AG08396 (cell line): ENCODE results near the gene SCN7A.

Experiments
- DNase-seq: peaks from one replicate; pipeline ENCODE4 v3.0.0; 2012; ENCODE audit warnings: low spot score, mixed read lengths

The SCN7A gene

DNA sequence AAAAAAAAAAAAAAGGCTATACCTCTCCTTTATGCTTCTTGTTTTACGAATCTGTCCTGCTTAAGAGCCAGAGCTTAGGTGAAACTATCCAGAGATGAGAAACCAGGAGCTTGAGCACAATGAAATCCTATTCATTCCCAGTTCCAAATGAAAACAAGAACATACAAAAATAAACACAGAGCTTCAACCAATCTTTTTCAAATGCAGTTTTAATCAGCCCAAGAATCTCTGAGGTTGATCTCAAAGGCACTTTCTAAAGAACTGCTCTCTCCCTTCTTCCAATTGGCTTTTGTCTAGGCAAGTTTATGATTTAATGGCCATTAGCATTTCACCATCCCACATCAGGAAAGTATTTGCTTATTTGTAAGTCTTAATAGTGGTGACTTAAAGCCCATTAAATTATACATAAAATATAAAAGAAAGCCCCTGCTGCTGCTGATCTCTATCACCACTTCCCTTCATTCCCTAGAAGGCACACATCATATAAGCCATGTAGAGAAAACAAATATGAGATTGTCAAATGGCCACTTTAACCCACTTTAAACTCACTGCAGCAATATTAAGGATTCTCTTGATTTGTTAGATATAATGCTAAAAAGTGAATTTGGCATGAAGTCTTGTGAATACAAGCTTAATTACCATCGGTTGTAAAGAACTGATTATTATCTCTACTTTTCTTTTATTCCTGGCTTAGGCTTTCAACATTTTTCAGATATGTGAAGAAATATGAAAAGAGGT, 89.0 kb downstream of the SCN7A start:
- DNase-seq, result no peak

GRCh38 chr2:166394245-166394644, 99.8 kb downstream of the SCN7A start:
- no peak for DNase-seq

- no peak for DNase-seq
These were observed 101.0 kb downstream of the SCN7A start for GRCh38 chr2:166393008-166393407.

- no peak for DNase-seq
These were observed 105.5 kb downstream of the SCN7A start for GRCh38 chr2:166388481-166389070.

- DNase-seq, result no peak
These were observed 108.7 kb downstream of the SCN7A start for GRCh38 chr2:166385313-166385712.

DNA sequence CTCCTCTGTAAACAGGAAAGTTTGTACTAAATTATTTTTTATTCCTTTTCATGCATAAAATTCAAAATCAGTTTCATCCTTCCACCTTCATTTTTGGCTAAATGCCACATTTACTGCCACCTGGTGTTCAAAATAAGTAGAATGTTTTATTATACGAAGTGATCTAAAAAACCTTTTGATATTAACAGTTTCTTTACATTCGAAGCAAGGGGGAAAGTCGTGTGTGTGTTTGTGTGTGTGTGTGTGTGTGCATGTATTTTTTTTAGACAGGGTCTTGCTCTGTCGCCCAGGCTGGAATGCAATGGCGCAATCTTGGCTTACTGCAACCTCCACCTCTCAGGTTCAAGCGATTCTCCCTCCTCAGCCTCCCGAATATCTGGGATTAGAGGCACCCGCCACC, 109.3 kb downstream of the SCN7A start:
- DNase-seq, result no peak

GRCh38 chr2:166382448-166382847, 111.6 kb downstream of the SCN7A start:
- DNase-seq, result no peak

DNA sequence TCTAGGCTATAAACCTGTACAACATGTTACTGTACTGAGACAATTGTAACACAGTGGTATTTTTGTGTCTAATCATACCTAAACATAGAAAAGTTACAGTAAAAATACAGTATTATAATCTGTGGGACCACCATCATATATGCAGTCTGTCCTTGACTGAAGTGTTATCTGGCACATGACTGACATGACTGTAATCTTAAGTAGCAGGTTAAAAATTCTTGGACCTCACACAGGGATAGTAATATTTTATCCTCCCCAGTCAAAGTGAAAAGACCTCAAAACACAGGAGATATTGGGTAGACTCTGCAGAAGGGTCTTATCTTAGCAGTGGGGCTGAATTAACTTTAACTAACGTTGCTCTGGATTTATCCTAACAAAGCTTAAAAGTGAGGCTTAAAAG, 113.4 kb downstream of the SCN7A start:
- DNase-seq, result no peak

GRCh38 chr2:166376873-166377272, 117.2 kb downstream of the SCN7A start:
- DNase-seq, result no peak

DNA sequence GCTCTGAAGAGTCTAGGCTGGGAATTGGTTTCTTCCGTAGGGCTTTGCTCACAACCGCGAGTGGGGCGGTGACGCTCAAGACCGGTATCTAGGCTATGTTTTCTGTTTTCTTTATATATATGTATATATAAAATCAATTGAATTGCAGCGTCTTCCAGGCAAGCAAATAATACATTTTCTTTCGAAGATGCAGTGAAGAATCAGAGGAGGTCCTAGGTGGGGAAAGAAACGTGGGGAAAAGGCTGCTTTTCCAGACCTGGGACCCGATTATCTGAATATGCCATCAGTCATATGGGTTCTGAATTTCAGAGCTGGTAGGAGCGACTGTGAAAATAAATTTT, 117.6 kb downstream of the SCN7A start:
- DNase-seq, result no peak

- DNase-seq, result peak; percentile 87
These were observed 118.1 kb downstream of the SCN7A start, which contains the start of gene SCN9A for GRCh38 chr2:166375736-166376487. Gene SCN9A (minus strand): TSS chr2:166375944. CDS start chr2:166311756, 64,188 bp downstream.

- DNase-seq, result peak; percentile 23
These were observed 118.8 kb downstream of the SCN7A start for GRCh38 chr2:166375195-166375735.

DNA sequence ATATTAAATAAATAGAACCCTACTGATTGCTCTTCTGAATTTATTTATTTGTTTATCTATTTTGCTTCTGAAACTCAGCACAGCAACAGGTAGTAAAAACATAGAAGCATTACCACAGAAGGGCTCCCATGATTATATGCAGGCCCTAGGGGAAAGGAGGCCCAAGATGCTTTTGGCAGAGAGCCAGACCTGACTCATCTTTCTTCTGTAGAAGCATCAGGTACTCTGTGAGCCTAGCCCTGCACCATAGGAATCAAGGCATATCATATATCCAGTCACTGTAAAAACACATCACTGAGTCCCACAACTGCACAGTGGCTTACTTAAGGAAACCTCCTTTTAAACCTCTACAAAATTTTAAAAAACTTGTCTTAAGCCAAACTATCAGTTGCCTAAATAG, 120.1 kb downstream of the SCN7A start:
- DNase-seq, result peak; percentile 46

- no peak for DNase-seq
These were observed 120.5 kb downstream of the SCN7A start for GRCh38 chr2:166373539-166373938.

- DNase-seq, result no peak
These were observed 120.9 kb downstream of the SCN7A start for GRCh38 chr2:166373105-166373504.

DNA sequence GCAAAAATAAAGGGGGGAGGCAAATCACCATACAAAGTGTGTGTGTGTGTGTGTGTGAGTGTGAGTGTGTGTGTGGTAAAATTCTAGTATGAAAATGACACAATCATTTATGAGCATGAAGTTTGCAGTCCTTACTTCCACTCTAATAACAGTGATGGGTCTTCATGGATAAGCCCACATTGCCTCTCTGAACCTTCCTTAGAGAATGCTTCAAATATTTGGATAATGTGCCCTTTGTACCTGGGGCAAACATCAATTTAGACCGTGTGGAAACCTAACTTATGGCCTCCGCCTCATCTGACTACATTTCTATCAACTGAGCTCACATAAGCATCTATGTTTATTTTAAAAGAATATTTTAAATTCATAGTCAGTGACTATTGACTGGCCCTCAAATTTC, 122.0 kb downstream of the SCN7A start:
- DNase-seq, result peak; percentile 49

GRCh38 chr2:166365803-166366420, 128.1 kb downstream of the SCN7A start:
- DNase-seq, result no peak

GRCh38 chr2:166365239-166365638, 128.8 kb downstream of the SCN7A start:
- no peak for DNase-seq

DNA sequence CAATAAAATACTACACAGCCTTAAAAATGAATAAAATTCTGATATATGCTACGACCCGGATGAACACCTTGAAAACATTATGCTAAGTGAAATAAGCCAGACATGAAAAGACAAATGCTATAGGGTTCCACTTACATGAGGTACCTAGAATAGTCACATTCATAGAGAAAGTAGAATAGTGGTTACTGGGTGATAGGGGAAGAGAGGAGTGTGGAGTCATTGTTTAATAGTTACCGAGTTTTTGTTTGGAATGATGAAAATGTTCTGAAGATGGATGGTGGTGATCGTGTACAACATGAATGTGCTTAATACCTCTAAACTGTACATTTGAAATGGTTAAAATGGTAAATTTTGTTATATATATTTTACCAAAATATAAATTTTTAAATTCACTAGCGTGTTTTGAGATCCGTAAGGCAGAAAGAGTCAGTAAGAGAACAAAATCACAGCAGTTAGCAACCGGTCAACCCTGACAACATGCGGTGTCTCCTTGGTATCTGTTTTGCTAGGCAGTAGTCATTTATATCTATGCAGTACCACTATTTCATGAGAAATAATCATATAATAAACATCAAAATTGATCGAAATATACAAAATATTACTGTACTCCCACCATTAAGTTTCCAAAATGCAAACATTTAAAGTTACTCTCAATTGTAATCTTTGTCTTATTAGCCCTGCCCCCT, 129.4 kb downstream of the SCN7A start:
- DNase-seq, result no peak

- no peak for DNase-seq
These were observed 132.5 kb downstream of the SCN7A start for GRCh38 chr2:166361351-166362153.

DNA sequence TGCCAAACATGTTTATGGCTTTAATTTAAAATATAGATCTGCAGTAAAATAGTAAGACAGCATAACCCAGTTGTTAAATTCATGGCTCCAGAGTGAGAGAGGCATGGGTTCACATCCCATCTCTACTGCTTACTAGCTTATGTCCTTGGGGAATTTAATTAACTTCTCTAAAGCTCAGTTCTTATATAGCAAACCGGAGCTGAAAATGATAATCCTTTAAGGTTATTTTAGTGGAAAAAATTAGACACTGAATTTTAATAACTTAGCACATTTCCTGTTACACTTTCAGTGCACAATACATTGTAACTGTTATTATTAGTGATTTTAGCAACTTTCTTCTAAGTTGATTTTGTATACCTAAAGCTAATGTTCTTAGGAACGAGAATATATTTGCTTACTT, 133.1 kb downstream of the SCN7A start:
- no peak for DNase-seq
